ENCODE measurements around the gene SASH3.

SASH3 gene

GRCh38 chrX:129779747-129780146, at the start of gene SASH3:
TSS of gene SASH3 (plus strand) at chrX:129779949. CDS start at chrX:129780098, 149 bp downstream.
- no peak within 1 kb of the TSS for H3K9ac ChIP-seq (ENCODE audit: insufficient read length, low read depth)
- no peak for TF ChIP-seq YY1 (IDR thresholded peaks at IDR 0.05; ENCODE audit: insufficient read depth, insufficient read length)
- DNase-seq (ENCODE audit: low read depth, low spot score) = no peak
- H3K4me1 ChIP-seq (ENCODE audit: insufficient read depth, insufficient read length) = no peaks in the 10 kb centered on the region
- H3K4me3 ChIP-seq (ENCODE audit: insufficient read length, low read depth) = no peak within 1 kb of the TSS
- no peaks in the 10 kb centered on the region for H3K36me3 ChIP-seq (ENCODE audit: insufficient read depth, insufficient read length, low read length)
- no peaks in the 10 kb centered on the region for H3K9me3 ChIP-seq (ENCODE audit: insufficient read depth, low read length)
- H3K27me3 ChIP-seq (ENCODE audit: insufficient read depth, insufficient read length) = no peaks in the 10 kb centered on the region

- Histone ChIP-seq H3K27me3 (ENCODE audit: insufficient read depth, insufficient read length) (no peaks in the 10 kb centered on the region), H3K9ac (ENCODE audit: insufficient read length, low read depth) (no peak overlapping the region), H3K4me3 (ENCODE audit: insufficient read length, low read depth) (no peak overlapping the region), H3K9me3 (ENCODE audit: insufficient read depth, low read length) (no peaks in the 10 kb centered on the region), H3K36me3 (ENCODE audit: insufficient read depth, insufficient read length, low read length) (no peaks in the 10 kb centered on the region), H3K4me1 (ENCODE audit: insufficient read depth, insufficient read length) (no peaks in the 10 kb centered on the region)
- TF ChIP-seq SUZ12 (IDR thresholded peaks at IDR 0.05; ENCODE audit: extremely low read depth, insufficient read depth, insufficient read length) (no peak), ZNF274 (IDR thresholded peaks at IDR 0.05; ENCODE audit: low read depth, low read length) (no peak), YY1 (IDR thresholded peaks at IDR 0.05; ENCODE audit: insufficient read depth, insufficient read length) (no peak)
- DNase-seq (ENCODE audit: low read depth, low spot score) = no peak
Observed at GRCh38 chrX:129731228-129731627, 48.5 kb upstream of the SASH3 start.

GRCh38 chrX:129732857-129733256, 46.9 kb upstream of the SASH3 start:
- Histone ChIP-seq H3K4me3 (ENCODE audit: insufficient read length, low read depth) (no peak overlapping the region), H3K4me1 (ENCODE audit: insufficient read depth, insufficient read length) (no peaks in the 10 kb centered on the region), H3K27me3 (ENCODE audit: insufficient read depth, insufficient read length) (no peaks in the 10 kb centered on the region), H3K36me3 (ENCODE audit: insufficient read depth, insufficient read length, low read length) (no peaks in the 10 kb centered on the region), H3K9ac (ENCODE audit: insufficient read length, low read depth) (no peak overlapping the region), H3K9me3 (ENCODE audit: insufficient read depth, low read length) (no peaks in the 10 kb centered on the region)
- DNase-seq (ENCODE audit: low read depth, low spot score) = no peak
- no peak for TF ChIP-seq ZNF274 (IDR thresholded peaks at IDR 0.05; ENCODE audit: low read depth, low read length)
- TF ChIP-seq YY1 (IDR thresholded peaks at IDR 0.05; ENCODE audit: insufficient read depth, insufficient read length) = no peak
- no peak for TF ChIP-seq SUZ12 (IDR thresholded peaks at IDR 0.05; ENCODE audit: extremely low read depth, insufficient read depth, insufficient read length)

GRCh38 chrX:129733335-129733734, 46.4 kb upstream of the SASH3 start:
- Histone ChIP-seq H3K4me1 (ENCODE audit: insufficient read depth, insufficient read length) (no peaks in the 10 kb centered on the region), H3K9me3 (ENCODE audit: insufficient read depth, low read length) (no peaks in the 10 kb centered on the region), H3K4me3 (ENCODE audit: insufficient read length, low read depth) (no peak overlapping the region), H3K9ac (ENCODE audit: insufficient read length, low read depth) (no peak overlapping the region), H3K36me3 (ENCODE audit: insufficient read depth, insufficient read length, low read length) (no peaks in the 10 kb centered on the region), H3K27me3 (ENCODE audit: insufficient read depth, insufficient read length) (no peaks in the 10 kb centered on the region)
- no peak for DNase-seq (ENCODE audit: low read depth, low spot score)
- no peak for TF ChIP-seq SUZ12 (IDR thresholded peaks at IDR 0.05; ENCODE audit: extremely low read depth, insufficient read depth, insufficient read length)
- TF ChIP-seq ZNF274 (IDR thresholded peaks at IDR 0.05; ENCODE audit: low read depth, low read length) = no peak
- no peak for TF ChIP-seq YY1 (IDR thresholded peaks at IDR 0.05; ENCODE audit: insufficient read depth, insufficient read length)

GRCh38 chrX:129736491-129736890, 43.3 kb upstream of the SASH3 start:
- DNase-seq (ENCODE audit: low read depth, low spot score) = no peak
- no peak overlapping the region for H3K9ac ChIP-seq (ENCODE audit: insufficient read length, low read depth)
- no peak overlapping the region for H3K4me3 ChIP-seq (ENCODE audit: insufficient read length, low read depth)
- no peaks in the 10 kb centered on the region for H3K27me3 ChIP-seq (ENCODE audit: insufficient read depth, insufficient read length)
- H3K9me3 ChIP-seq (ENCODE audit: insufficient read depth, low read length) = no peaks in the 10 kb centered on the region
- H3K36me3 ChIP-seq (ENCODE audit: insufficient read depth, insufficient read length, low read length) = no peaks in the 10 kb centered on the region
- H3K4me1 ChIP-seq (ENCODE audit: insufficient read depth, insufficient read length) = no peaks in the 10 kb centered on the region
- TF ChIP-seq YY1 (IDR thresholded peaks at IDR 0.05; ENCODE audit: insufficient read depth, insufficient read length) (no peak), ZNF274 (IDR thresholded peaks at IDR 0.05; ENCODE audit: low read depth, low read length) (no peak), SUZ12 (IDR thresholded peaks at IDR 0.05; ENCODE audit: extremely low read depth, insufficient read depth, insufficient read length) (no peak)

- no peak for DNase-seq (ENCODE audit: low read depth, low spot score)
- no peak overlapping the region for H3K9ac ChIP-seq (ENCODE audit: insufficient read length, low read depth)
- H3K36me3 ChIP-seq (ENCODE audit: insufficient read depth, insufficient read length, low read length) = no peaks in the 10 kb centered on the region
- no peak overlapping the region for H3K4me3 ChIP-seq (ENCODE audit: insufficient read length, low read depth)
- no peaks in the 10 kb centered on the region for H3K9me3 ChIP-seq (ENCODE audit: insufficient read depth, low read length)
- no peaks in the 10 kb centered on the region for H3K4me1 ChIP-seq (ENCODE audit: insufficient read depth, insufficient read length)
- TF ChIP-seq ZNF274 (IDR thresholded peaks at IDR 0.05; ENCODE audit: low read depth, low read length) (no peak), YY1 (IDR thresholded peaks at IDR 0.05; ENCODE audit: insufficient read depth, insufficient read length) (no peak), SUZ12 (IDR thresholded peaks at IDR 0.05; ENCODE audit: extremely low read depth, insufficient read depth, insufficient read length) (no peak)
- H3K27me3 ChIP-seq (ENCODE audit: insufficient read depth, insufficient read length) = no peaks in the 10 kb centered on the region
Observed at GRCh38 chrX:129737916-129738315, 41.8 kb upstream of the SASH3 start.

- Histone ChIP-seq H3K4me1 (ENCODE audit: insufficient read depth, insufficient read length) (no peaks in the 10 kb centered on the region), H3K27me3 (ENCODE audit: insufficient read depth, insufficient read length) (no peaks in the 10 kb centered on the region), H3K36me3 (ENCODE audit: insufficient read depth, insufficient read length, low read length) (no peaks in the 10 kb centered on the region), H3K9me3 (ENCODE audit: insufficient read depth, low read length) (no peaks in the 10 kb centered on the region), H3K9ac (ENCODE audit: insufficient read length, low read depth) (no peak within 1 kb of the TSS), H3K4me3 (ENCODE audit: insufficient read length, low read depth) (no peak within 1 kb of the TSS)
- no peak for DNase-seq (ENCODE audit: low read depth, low spot score)
- no peak for TF ChIP-seq ZNF274 (IDR thresholded peaks at IDR 0.05; ENCODE audit: low read depth, low read length)
- no peak for TF ChIP-seq YY1 (IDR thresholded peaks at IDR 0.05; ENCODE audit: insufficient read depth, insufficient read length)
- TF ChIP-seq SUZ12 (IDR thresholded peaks at IDR 0.05; ENCODE audit: extremely low read depth, insufficient read depth, insufficient read length) = no peak
Observed at GRCh38 chrX:129738466-129739308, 41.1 kb upstream of the SASH3 start, which contains the start of gene XPNPEP2. TSS of gene XPNPEP2 (plus strand) at chrX:129738979. CDS start at chrX:129739214, 235 bp downstream.

All from NT2/D1 (cell line).